HG02798 (cell line): Measurements from ENCODE around the gene PPIL6.

Experiments used
- ATAC-seq: cut with Tn5 transposase; IDR thresholded peaks from one replicate; pipeline ENCODE4 v1.9.1; 2021; ENCODE audit warnings: mild to moderate bottlenecking; ENCODE audit not compliant: unreplicated experiment, poor library complexity

The PPIL6 gene

GRCh38 chr6:109440331-109441068 is at the start of gene PPIL6, which contains the start of gene SMPD2:
Gene PPIL6, minus strand, starts transcription at chr6:109440628. Its CDS starts 38 bp downstream, at chr6:109440590.
Gene SMPD2, plus strand, starts transcription at chr6:109440724. Its CDS starts 398 bp downstream, at chr6:109441122.
- ATAC-seq, result peak; percentile 95

GRCh38 chr6:109488001-109488400 is 47.6 kb upstream of the PPIL6 start:
- ATAC-seq, result no peak

DNA sequence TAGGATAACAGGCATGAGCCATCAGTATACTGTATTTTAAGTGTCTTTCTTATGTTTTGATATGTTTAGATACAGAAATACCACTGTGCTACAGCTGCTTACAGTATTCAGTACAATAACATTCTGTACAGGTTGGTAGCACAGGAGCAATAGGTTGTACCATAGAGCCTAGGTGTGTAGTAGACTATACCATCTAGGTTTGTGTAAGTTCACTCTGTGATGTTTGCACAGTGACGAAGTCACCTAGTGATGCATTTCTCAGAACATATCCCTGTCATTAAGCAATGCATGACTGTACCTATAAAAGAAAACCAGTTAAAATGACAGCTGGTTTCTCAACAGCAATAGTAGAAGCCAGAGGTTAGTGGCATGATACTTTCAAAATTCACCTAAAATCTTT is 45.6 kb upstream of the PPIL6 start:
- ATAC-seq, result no peak

- no peak for ATAC-seq
Measured at GRCh38 chr6:109485266-109485935, 45.0 kb upstream of the PPIL6 start.

- ATAC-seq, result no peak
Measured at GRCh38 chr6:109484122-109484521, 43.7 kb upstream of the PPIL6 start.

GRCh38 chr6:109483735-109484057 is 43.3 kb upstream of the PPIL6 start:
- no peak for ATAC-seq

DNA sequence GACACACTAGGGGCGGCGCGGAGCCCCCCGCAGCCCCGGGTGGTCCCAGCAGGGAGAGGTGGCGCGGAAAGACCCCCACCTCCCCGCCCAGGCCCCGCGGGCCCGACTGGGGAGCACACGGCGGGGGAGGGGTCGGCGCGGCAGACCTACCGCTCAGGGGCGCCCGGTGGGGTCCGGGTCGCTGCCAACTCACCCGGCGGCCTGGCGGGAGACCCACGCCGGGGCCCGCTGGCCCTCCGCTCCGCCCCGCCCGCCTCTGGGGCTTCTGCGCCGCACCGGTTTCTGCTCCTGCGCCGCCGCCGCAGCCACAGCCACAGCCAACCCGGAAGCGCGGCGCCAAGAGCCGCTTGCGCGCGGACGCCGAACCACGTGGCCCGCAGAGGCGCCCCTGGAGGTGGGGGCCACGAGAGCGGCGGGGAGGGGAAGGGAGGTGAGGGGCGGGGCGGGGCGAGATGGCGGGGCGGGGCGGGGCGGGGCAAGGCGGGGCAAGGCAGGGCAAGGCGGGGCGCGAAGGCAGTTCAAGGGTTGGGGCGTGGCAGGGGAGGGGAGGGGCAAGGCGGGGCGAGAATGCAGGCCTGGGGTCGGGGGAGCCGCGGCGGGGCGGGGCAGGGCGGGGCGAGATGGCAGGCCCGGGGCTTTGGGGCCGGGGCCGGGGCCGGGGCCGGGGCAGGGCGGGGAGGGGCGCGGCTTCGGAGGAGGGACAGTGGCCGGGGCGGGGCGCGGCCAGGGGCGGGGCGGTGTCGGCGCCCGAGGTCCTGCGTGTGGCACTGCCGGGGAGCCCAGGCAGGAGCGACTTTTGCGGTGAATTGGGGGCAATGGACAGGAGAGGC is 42.7 kb upstream of the PPIL6 start, which contains the start of gene ZBTB24:
ZBTB24 (minus strand) TSS at position 315 of the 830 bp plus-strand sequence. CDS start 1,193 bp downstream, outside the sequence.
- peak; percentile 92 for ATAC-seq

GRCh38 chr6:109480993-109481480 is 40.6 kb upstream of the PPIL6 start:
- ATAC-seq, result no peak

DNA sequence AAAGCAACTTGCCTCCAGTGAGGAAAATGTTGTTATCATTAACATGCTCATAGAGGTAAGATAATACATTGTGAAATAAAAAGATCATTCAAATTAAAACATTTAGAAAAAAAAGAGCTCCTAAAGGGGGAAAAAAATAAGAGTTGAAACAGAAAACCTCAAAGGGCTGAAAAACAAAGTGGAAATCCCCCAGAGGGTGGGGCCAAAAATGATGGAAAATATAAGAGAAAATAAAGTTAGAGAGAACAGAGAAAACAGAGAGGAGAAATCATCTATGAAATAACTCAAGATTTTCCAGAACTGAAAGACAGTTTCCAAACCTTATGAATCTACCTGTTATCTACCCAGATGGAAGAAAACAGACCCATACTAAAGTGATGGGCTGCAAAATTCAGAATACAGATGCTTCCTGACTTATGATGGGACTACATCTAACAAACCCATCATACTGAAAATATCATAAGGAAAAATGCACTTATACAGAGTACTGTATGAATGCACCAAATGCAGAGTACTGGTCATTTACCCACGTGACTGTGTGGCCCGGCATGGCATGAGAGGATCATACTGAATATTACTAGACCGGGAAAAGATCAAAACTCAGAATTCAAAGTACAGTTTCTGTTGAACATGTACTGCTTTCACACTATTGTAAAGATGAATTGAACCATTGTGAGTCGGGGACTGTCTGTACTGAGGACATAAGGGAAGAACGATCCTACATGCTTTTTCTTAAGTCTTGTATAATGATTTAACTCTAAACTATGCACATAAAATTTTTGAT is 38.6 kb upstream of the PPIL6 start:
- no peak for ATAC-seq

GRCh38 chr6:109478222-109478805 is 37.9 kb upstream of the PPIL6 start:
- no peak for ATAC-seq

DNA sequence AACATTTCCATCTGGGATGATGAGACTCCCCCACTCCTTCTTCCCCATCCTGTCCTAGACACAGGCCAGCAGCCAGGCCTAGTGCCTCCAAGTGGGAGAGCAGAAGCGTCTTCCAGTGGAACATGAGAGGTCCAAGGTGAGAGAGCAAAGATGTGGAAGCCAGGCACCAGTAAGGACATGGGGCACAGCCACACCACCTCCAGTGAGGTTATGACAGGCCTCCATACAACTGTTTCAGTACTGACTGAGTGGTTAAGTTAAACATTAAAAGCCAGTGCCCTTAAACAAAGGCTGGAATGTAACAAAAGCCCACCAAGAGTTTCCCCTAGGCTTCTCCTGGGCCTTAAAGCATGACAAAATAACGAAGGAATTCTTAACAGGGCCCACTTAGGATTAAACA is 37.3 kb upstream of the PPIL6 start:
- peak; percentile 54 for ATAC-seq

DNA sequence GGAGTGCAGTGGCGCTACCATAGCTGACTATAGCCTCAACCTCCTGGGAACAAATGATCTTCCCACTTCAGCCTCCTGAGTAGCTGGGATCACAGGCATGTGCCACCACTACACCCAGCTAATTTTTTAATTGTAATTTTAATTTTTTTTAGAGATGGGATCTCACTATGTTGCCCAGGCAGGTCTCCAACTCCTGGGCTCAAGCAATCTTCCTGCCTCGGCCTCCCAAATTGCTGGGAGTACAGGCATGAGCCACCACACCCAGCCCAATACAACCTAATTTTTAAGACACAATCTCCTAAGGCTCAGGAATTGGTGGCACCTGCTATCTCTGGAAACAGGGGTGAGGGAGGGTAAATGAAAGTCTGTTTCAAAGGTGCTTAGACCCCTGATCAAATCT is 36.8 kb upstream of the PPIL6 start:
- ATAC-seq, result no peak

- no peak for ATAC-seq
Measured at GRCh38 chr6:109475625-109476024, 35.2 kb upstream of the PPIL6 start.

- ATAC-seq, result no peak
Measured at GRCh38 chr6:109474995-109475394, 34.6 kb upstream of the PPIL6 start.

- no peak for ATAC-seq
Measured at GRCh38 chr6:109473120-109473519, 32.7 kb upstream of the PPIL6 start.

- peak; percentile 65 for ATAC-seq
Measured at GRCh38 chr6:109472132-109472995, 31.9 kb upstream of the PPIL6 start.

DNA sequence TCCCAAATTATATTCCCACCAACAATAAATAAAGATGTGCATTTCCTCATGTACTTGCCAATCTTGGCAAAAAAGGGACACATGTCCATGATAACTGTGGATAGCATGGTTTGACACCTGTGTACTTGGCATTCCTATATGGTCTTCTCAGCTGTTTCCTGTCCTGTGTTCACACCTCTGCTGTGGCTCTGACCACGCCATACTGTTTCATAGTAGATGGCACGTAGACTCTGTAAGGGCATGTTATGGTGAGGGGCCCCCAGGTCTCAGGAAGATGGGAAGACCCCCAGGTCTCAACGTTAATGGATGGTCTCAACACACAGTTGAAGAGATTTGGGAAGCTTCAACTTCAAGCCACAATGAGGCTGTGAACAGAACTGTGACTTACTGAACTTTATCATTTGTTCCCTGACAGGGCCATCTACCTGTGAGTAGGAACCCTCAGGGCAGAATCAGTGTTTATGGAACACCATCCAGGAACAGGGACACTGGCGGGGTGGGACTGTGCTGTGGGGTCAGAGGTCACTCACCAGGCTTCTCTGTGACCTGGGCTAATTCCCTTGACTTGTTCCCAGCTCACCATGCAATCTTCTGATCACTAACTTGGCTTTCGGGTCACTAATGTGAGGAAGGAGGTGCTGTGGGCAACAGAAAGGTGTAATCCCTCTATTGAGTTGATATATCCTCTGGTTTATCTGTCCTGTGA is 30.8 kb upstream of the PPIL6 start:
- ATAC-seq, result peak; percentile 26

DNA sequence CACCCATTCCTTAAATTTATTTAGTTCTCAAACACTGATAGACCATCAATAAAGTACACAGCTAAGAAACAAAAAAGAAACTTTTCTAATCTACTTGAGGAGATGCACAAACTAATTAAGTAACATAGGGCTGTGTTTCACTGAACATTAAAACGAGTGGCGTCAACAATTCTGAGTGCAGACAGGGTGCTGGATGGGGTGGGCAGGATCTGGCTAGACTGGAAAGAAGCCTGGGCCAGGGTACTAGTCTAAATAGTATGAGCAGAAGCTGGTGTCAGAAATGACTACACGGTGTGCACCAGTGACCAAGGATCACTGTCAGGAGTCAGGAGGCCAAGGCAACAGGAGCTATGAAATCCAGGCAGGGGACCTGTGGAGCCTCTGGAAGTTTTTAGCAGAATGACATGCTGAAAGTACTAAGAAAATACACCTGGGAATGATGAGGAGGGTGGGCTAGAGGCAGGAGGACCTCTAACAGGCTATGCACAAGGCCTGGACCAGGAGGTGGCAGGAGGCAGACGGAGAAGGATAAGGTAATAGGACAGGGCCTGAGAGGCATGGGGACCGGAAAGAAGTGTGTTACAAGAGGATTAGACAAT is 29.3 kb upstream of the PPIL6 start:
- ATAC-seq, result no peak
